ENCODE data around the gene TBCEL.

TBCEL gene

DNA sequence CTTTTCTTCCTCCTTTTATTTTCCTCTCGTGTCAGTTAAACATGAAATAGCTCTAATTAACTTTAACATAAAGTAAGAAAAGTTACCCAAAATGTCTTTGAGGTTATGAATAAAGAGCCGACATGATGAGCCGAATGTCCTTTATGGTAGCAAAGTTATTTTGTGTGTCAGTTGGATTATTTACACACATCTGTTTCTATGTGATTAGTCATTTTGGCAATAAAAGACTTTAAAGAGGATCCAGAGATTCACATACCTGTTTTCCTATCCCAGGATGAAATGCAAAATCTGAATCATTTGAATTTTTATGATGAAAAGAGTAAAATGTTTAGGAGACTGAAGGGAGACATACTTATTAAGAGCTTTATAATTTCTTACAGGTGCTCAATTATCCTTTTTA is 43.1 kb downstream of the TBCEL start:
- no peak for DNase-seq

DNA sequence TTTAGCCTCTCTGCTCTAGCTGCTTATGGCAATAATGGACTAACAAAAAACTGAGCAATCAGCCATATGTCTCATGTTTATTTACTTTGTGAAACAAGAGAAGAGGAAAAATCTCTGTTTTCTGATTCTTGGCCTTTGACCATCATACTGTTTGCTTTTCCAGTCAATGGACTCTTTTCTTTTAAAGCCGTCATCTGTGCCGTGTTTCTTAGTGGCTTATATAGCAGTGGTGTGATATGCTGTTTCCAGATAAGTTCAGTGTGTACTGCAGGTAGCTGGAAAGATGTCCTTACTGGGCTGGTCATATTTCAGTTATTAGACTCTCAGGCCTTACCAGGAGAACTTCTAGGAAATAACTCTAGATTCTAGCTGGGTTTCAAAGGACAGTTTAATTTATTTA is 43.6 kb downstream of the TBCEL start:
- no peak for DNase-seq

DNA sequence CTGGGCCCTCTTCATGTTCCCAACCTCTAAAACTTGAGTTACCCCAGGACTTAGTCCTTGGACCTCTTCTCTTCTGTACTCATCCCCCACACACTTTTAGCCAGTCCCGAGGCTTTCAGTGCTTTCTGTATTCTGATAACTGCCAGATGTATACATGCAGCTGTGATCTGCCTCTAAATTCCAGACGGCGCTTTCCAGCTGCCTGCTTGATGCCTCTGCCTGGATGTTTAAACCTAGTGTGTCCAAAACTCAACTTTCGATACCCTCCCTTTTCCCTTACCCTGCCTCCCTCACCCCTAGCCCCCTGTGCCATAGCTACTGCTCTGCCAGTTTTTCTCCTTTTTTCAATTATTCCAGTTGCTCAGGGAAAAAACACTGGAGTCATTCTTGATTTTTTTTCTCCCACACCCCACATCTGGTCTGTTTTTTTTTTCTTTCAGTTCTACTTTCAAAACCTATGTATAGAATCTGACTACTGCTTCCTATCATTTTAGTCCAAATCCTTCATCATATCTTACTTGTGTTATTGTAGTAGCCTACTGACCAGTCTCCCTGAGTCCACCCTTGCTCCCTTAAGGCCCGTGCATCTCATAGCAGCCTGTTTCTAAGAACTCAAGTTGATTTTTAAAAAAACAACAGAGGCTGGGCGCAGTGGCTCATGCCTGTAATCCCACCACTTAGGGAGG is 44.2 kb downstream of the TBCEL start:
- no peak for DNase-seq

DNA sequence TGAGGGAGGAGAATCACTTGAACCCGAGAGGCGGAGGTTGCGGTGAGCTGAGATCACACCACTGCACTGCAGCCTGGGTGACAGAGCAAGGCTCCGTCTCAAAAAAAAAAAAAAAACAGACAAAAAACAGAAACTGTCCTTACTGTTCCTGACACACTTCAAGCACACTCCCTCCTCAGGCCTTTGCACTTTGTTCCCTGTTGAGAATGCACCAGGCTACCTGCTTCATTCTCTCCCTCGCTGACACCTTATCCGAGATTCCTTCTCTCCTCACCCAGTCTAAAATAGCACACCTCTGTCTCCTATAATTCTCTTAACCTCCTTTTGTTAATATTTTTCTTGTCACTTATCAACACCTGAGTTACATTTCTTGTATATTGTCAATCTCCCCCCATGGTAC is 44.9 kb downstream of the TBCEL start:
- no peak for DNase-seq

DNA sequence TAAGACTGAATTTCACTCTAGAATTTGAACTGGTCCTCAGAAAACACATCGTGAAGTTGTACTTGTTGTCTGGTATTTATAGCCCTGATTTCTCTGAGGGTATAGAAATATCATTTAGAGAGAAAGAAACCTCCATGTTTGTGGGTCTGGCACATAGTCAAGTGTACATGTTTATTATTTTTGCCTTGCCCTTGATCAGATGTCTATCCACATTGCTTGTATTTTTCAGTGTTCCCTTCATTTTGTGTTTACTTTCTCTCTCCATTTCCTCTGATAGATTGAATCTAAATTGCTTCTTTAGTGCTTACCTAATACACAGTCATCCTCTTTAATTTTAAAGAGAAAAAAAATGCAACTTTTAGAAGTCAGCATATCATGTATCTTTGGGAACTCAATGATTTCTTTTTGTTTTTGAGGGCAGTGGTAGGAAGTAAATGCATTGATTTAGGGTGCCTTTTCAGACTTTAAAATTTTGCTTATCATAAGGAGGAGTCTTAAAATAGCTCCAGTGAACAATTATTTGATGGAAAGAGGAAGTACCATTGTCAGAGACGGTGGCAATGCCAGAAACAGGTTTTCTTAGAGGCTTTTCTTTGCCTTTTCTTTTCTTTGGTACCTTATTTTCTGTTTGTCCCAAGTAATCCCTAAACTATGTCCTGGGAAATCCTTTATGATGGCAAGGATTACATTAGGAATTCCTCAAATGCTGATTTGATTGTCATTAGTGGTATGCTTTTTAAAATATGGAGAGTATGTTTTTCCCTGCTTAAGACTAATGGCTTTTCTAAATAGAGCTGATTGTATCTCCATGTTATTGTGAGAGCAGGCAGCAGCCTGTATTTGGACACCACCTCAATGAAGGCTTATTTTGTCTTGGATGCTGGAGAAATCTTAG is 47.3 kb downstream of the TBCEL start:
- DNase-seq = no peak

DNA sequence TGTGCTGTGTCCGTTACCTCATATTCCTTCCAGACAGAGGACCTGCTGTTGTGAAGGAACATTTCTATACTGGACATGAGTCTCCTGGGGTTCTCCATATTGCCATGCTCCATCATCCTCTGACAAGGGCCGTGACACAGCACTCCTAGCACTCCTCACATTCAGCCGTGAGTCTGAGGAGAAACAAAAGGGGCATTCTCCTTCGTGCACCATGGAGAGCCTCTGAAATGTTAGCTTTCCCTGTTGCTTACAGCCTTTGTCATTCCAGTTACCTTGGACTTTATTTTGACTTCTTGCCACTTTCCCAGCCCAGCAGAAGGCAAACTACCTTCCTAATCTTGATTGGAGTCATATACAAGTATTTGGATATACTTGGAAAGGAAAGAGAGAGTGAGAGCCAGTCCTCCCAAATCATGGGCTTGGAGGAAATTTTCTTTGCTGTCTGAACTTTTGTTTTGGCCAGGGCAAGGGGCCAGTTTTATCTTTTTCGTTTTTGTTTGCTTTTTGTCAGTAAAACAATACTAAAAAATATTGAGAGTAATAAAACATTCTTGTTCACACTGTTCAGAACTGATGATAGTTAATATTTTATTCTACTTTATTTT is 48.0 kb downstream of the TBCEL start:
- DNase-seq = no peak

DNA sequence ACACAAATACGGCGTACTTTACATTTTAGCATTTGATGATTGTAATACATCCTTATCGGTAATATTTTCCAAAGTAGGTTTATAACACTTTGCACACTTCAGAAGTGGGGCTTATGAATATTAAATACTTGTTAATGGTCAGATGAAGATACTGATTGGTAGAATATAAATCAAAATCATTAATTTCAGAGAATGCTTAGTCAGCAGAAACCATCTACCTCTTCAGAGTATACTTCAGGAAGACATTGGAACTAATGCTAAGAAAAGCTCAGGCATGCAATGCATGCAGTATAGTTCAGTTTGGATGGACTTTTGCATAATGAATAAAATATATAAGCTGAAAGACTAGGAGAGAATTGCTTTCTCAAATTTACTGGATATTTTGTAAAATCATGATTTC is 57.4 kb downstream of the TBCEL start:
- no peak for DNase-seq

DNA sequence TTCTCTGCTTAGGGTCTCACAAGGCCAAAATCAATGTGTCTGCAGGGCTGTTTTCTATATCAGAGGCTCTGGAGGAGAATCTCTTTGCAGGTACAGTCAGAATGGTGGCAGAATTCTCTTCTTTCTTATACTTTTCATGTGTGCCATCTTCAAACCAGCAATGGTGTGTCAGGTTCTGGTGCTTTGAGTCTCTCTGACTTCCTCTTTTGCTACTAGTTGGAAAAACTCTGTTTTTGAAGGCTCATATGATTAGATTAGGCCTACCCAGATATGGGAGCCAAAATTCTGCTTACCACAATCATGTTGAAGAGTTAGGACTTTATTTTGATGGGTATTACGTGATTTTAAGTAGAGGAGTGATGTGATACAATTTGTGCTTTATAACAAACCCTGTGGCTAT is 58.3 kb downstream of the TBCEL start:
- no peak for DNase-seq

DNA sequence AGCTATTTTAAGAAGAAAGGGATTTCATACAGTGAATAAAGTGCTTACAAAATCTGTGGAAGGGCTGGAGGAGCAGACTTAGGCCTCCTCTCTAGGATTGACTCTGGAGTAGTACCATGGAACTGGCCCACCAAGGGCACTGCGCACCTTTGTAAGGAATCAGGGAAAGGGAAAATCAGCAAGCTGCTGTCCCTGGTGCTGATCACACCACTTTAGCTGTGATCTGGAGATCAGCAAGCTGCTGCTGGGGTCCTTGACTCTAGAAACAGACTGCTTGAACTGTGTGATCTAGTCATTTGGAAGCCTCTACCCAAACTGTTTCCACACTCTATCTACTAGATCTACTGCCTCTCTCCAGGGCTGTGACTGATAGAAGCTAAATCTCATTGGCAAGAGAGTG is 58.8 kb downstream of the TBCEL start:
- no peak for DNase-seq

DNA sequence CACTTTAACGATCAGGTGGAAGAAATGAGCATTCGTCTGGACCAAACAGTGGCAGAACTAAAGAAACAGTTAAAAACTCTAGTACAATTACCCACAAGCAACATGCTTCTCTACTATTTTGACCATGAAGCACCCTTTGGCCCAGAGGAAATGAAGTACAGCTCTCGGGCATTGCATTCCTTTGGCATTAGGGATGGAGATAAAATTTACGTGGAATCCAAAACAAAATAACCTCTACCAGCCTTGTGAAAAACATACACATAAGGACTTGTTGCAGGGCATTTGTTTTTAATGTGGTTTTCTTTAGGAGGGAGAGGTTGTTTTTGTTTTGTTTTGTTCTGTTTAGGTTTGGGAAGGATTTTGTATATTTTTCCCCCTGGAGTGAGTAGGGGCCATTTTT is 63.0 kb downstream of the TBCEL start:
- no peak for DNase-seq

DNA sequence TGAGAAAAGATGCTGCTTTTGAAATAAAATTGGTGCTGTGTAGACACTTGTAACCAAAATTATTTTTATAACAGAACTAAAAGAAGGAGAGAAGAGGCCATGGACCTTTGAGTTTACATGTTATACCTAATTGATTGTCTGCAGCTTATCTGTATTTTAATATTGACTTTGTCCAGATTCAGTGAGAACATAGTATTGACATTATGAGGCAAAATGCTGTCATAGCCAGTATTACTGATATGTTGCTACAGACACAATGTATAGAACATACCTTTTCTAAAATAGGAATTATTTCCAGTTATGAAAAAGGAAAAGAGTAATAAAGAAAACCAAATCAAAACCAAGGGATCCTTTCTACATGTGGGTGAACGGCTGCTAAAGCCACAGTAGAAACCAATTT is 65.7 kb downstream of the TBCEL start:
- no peak for DNase-seq

DNA sequence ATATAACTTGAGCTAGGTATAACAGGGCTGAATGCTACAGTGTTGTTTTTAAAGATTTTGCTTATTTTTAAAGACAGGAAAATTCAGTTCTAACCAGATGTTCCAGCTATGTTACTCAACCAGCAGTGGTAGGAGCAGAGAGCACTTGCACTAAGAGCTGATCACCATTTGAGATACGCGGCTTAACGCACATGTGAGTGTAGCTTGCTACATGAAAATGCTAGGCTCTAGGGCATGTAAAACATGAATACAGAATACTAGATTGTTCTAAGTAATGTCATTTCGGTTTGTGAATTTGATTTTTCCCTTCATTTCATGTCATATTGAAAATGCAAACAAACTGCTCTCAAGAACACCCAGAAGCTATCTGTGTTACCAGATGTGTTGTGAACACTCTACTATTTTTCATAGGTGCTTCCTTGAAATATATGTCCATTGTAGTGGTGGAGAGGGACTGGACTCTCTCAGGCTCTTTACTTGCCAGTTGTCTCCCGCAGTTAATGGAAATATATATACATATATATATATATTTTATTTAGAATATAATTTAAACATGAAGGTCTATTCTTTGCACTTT is 66.3 kb downstream of the TBCEL start:
- no peak for DNase-seq

DNA sequence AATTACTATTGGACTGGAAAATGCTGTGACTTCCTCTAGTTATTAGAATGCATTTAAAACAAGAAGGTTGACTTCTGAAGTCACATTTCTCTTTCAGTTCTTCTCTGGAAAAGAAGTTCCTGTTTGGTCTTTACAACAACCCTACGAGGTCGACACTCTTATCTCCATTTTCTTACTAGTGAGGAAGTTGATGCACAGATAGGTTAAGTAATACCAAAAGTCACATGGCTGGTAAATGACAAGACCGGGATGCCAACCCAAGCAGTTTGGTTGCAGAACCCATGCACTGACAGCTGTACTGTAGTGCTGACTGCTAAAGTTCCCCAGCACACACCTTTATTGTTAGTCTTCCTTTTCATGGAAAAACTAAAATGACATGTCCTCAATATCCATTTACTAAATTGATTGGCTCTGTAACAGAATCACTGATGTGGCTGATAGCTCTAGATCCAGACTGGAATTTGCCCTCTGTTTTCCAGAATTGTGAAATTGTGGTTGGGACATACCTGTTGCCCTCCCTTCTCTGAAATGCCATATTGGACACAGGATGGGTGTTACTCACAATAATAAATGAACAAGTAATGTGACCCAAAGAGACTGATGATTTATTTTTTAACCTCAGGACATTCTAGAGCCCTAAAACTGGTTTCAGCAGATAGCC is 67.7 kb downstream of the TBCEL start:
- DNase-seq = peak; percentile 9

DNA sequence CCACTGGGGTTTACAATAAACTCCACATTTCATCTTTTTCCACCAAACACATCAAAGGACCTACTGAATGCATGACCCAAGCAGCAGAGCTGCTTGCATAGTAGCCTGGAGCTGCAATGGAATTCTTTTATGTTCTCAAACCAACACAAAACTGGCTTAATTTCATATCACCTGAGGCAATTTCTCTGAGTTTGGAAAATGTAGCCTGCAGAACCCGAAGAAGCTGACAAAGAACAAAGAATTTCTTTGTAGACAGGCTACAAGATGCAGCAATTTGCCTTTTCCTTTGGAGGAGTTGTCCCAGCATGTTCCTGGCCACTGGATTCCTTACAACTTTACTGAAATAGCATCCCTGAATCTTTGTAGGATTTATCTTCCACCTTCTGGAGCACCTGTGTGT is 71.7 kb downstream of the TBCEL start:
- no peak for DNase-seq

DNA sequence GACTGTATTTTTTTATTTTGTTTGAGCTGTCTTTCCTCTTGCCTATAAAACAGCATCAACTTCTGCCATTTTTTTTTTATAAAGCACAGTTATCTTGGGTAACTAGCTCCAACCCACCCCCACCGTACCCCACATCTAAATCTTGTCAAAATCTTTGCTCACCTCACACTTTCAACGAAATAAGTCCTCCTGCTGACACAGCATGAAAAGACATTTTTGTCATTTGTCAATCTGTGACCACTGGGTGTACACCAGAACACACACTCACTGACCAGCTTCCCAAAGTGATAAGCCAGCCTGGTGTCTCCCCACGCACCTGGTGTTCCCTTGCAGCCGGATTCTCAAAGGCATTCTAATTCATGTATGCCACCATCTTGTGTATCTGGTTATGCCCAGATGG is 75.5 kb downstream of the TBCEL start:
- no peak for DNase-seq

DNA sequence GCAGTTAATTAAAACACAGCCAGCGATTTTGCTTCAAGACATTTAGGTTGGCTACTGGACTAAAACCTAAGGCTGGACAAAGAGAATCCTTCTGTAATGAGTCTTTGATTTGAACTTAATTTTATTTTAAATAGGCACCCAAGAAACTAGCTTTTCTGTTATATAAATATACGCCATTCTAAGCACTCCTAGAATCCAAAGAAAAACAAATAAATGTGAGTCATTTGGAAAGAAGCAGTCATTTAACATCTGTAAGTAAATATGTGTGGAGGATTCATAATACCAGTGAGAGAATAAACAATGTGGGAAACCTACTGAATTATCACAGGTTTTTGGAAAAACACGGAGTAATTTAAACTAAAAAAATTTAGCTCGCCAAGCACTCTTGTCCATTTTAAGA is 76.0 kb downstream of the TBCEL start:
- no peak for DNase-seq

DNA sequence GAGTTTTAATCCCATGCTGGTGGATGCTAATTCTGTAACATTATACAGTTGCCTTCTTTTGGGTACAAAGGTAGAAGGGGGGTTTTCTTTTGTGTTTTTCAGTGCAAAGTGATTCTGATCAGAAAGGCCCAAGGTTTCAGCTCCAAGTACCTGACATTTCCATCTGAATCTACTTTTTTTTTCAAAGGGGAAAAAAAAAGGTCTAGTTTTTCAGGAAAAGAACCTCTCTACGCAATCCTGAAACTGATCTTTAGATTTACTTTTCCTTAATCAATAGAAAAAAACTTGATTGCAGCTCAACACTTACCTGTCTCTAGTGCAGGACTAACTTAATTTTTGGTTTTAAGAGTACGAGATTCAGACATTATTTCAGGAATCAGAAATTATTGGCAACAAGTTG is 77.0 kb downstream of the TBCEL start, which contains the start of gene TECTA:
TECTA (plus strand) TSS at position 301 of the 400 bp plus-strand sequence. CDS start 1,423 bp downstream, outside the sequence.
- no peak for DNase-seq

DNA sequence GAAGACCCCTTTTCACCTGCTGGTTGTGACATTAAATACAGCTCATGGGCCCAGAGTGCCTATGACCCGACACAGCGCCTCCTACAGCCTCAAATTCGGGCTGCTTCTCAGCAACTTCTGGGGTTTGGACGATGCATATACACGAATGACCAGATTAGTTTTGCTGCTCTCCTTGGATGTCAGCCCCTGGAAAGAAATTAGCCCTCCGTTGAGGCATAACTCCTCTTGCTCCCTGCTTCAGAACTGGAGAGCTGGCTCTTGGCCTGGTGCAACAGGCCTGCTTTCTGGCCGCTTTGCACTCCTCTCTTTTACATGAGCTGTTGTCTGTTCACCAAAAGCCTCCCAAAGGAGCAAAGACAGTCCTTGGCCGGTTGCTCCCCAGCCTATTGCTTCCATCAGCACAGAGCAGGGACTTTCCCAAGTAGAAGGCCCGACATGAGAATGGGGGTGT is 80.4 kb downstream of the TBCEL start:
- DNase-seq = no peak

DNA sequence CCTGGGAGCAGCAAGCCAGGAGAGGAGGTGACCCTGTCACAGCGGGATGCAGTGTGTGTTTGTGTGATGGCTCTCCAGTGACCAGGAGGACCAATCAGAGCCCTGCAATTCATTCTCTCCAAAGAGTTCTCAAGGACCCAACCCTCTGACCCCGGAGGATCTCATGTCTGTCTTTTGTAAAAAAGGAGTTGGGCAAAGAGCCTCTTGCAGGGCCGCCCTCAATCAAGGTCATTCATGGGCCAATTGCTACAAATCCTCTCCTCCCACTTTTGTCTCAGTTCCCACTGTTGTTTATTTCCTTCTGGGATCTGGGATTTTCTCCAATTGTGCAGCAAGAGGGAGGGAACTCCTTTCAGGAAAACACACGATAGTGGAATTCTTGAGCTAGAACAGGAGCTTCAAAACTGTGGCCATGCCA is 81.2 kb downstream of the TBCEL start:
- DNase-seq = no peak

DNA sequence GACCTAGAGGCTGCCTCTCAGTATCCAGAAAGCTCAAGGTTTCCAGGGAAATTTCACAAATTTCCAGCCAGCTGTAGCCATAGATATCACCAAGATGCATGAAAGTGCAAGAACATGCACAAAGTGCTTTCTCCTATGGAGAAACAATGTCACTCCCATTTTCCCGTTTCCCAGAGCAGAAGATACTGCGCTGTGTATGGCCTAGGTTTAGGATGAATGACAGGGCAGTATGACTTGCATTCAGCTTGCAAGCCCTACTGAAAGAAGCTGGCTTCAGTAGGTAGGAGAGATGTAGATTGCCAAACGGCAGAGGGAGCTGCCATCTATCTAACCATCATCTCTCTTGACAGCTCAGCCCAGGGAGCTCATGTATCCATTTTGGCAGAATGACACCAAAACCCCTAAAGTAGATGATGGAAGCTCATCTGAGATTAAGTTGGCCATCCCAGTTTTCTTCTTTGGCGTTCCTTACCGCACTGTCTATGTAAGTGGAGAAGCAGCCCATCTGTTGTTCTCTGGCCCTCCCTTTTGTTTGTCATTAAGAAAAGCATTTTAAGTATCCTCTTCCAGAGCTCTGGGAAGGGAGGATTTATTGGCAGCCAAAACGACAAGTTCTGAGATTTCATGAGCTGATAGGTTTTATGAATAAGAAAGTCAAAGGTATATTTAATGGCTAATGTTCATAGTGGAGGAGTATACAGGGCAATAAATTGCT is 81.7 kb downstream of the TBCEL start:
- DNase-seq = no peak

DNA sequence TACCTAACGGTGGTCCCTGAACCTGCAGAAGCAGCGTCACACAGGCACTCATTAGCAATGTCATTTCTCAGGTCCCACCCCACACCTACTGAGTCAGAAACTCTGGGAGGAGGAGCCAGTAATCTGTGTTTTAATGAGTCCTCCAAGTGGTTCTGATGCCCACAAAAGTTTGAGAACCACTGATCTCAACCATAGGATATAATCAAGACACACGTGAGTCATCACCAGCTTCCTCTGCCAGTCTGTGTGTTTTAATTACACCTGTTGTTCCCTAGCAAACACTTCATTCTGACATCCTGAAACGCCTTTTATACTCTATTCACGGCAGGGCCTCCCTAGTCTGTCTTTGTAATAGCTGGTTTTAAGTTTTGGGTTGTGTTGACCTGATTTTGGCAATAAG is 82.9 kb downstream of the TBCEL start:
- peak; percentile 6 for DNase-seq

DNA sequence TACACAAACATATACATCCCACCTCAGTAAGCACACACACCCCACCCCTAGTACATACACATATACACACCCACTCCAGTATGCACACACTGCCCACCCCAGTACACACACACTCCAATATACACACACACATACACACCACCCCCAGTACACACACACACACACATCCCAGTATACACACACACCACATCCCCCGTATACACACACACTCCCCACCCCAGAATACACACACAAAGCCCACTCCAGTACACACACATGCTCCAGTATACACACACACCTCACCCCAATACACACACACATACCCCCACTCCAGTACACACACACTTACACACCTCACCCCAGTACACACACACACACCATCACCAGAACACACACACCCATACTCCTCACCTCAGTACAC is 84.5 kb downstream of the TBCEL start:
- DNase-seq = no peak

Measured in activated CD4-positive, alpha-beta T cell treated with anti-CD3 and anti-CD28 coated beads, Interleukin-2, Interleukin-6, amounts not matched to agents 100 ng/mL and 50 ng/mL, durations not matched to agents 16 hours and 8 hours (primary cell).